C4-2B (cell line): Measurements from ENCODE around the gene PTPRJ.

Source experiments
- H3K27ac ChIP-seq: fragments of 450-650 bp; 2 replicates; pipeline ENCODE4 v1.5.1; 2017
- ZFX ChIP-seq: fragments of 450-650 bp; IDR thresholded peaks from 2 replicates; pipeline ENCODE4 v1.6.1; 2017
- TF ChIP-seq, protein P1 (sequence below): fragments of 450-650 bp; conservative IDR thresholded peaks from 2 replicates; pipeline ENCODE4 v1.5.1; 2017; ENCODE audit warnings: mild to moderate bottlenecking

PTPRJ gene

DNA sequence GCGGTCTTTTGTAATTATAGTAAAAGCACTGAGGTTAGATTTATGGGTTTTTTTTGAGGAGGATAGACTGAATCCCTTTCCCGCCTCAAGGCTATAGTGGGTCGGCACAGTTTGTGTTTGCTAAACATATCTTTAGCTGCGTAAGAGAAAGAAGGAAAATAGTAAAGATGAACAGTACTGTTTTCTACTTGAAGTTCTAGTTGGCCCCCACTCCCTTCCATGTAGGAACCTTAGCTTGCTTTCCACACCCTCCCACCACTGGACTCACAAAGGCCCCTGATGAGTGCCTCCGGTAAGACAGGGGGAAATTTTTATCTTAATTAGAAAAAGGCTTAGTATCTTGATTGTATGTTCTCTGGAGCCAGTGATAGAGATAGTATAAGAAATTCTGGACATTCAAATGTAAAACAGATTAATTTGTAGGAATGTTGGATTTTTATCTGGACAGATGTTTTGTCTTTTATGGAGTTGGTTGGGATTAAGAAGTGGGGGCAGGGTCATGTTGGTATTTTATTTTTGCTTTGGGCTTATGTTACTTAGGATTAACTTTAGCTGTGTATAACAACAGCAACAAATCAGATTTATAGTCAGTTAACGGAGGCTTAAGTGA lies 49.4 kb downstream of the PTPRJ start:
- TF ChIP-seq, protein P1, sequence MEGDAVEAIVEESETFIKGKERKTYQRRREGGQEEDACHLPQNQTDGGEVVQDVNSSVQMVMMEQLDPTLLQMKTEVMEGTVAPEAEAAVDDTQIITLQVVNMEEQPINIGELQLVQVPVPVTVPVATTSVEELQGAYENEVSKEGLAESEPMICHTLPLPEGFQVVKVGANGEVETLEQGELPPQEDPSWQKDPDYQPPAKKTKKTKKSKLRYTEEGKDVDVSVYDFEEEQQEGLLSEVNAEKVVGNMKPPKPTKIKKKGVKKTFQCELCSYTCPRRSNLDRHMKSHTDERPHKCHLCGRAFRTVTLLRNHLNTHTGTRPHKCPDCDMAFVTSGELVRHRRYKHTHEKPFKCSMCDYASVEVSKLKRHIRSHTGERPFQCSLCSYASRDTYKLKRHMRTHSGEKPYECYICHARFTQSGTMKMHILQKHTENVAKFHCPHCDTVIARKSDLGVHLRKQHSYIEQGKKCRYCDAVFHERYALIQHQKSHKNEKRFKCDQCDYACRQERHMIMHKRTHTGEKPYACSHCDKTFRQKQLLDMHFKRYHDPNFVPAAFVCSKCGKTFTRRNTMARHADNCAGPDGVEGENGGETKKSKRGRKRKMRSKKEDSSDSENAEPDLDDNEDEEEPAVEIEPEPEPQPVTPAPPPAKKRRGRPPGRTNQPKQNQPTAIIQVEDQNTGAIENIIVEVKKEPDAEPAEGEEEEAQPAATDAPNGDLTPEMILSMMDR, result no peak
- no peak for TF ChIP-seq ZFX
- H3K27ac ChIP-seq, result no peak overlapping the region

DNA sequence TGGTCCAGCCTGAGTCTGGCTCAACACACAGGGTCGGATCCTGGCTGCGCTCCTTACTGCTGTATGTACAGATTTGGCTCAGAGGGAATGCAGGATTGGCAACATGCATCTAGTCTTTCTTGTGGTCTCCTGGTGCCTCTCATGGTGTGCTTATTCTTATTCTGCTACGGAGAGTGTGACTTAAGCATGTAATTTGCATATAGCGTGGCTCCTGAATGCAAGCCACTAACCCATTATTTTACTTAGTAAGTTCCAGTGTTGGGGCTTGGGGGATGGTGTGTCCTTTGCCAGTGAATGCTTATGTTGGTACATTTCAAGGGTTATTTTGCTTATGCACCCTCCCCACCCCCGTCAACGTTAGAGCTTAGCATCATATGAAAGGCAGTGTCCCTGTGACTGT lies 51.2 kb downstream of the PTPRJ start:
- no peak overlapping the region for H3K27ac ChIP-seq
- TF ChIP-seq ZFX, result no peak
- TF ChIP-seq, protein P1, result no peak

DNA sequence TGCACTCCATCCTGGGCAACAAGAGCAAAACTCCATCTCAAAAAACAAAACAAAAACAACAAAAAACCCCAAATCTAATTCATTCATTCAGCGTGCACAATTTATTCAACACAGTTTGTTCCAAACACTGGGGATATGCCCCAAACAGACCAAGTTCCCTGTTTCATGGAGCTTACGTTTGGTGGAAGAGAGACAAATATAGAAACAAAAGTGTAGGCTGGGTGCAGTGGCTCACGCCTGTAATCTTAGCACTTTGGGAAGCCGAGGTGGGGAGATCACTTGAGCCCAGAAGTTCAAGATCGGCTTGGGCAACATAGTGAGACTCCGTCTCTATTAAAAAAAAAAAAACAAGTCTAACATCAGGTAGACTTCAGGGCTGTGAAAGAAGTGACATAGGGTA lies 52.4 kb downstream of the PTPRJ start:
- TF ChIP-seq, protein P1, result no peak
- TF ChIP-seq ZFX, result no peak
- no peak overlapping the region for H3K27ac ChIP-seq

DNA sequence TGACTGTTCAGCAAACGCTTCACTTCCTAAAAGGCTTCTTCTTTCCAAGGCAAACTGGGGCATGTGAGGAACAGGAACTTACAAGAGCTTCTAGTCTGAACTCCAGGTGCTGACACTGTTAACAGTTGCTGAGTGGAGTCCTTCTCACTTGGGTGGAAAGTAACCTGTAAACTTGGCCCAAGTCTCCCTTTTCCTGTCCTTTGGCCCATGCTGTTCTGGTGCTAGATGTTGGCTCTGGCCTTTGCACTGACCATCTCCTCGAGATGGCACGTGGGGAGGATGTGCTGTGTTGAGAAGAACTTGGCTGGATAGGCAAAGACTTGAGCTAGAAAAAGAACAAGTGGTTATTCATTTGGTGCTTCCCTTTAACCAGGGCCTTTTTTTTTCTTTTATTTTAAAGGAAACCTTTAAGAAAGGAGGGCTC lies 53.6 kb downstream of the PTPRJ start:
- TF ChIP-seq, protein P1, result no peak
- TF ChIP-seq ZFX, result no peak

DNA sequence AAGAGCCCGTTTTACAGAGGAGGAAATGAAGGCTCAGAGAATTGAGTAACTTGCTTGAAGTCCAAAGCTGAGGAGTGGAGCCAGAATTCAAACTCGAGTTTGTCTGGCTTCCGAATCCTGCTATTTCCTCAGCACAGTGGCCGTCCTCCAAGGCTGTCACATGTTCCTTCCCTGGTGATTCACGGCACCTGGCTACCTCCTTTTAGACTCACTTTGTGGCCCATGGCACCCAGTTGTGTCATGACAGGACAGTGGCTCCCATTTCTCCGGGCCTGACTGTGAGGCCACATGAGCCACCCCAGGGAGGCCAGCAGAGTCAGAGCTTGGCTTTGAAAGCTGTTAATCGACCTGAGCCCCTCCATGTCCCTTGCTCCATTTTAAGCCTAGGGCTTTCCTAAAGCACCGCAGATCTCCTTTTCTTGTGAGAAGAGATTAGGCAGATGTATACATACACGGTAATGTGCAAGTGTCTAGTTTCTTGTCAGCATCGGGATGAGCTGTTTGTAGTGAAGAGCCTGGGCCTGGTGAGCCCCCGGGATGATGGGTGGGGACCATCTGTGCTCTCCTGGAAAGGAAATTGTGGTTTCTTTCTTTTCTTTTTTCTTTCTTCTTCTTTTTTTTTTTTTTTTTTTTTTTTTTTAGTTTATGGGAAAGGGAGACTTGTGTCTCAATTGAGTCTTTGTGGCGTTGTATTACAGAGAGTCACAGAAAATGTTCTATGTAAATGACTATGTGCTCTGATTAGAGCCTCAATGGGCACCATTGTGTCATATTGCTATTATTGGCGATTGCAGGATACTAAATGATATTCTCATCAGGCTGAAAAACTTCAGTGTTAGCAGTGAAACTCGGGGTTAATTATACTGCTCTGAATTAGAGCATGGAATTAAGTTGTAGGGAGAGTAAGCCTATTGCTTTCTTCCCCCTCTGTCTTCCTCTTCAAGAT lies 54.8 kb downstream of the PTPRJ start:
- no peak for TF ChIP-seq ZFX
- TF ChIP-seq, protein P1, result no peak
- peak overlapping the region; percentile 9; the same call in 1 of the 2 replicates for H3K27ac ChIP-seq

More for the DNA sequence above, 53.6 kb downstream of the PTPRJ start:
- H3K27ac ChIP-seq, result no peak overlapping the region

DNA sequence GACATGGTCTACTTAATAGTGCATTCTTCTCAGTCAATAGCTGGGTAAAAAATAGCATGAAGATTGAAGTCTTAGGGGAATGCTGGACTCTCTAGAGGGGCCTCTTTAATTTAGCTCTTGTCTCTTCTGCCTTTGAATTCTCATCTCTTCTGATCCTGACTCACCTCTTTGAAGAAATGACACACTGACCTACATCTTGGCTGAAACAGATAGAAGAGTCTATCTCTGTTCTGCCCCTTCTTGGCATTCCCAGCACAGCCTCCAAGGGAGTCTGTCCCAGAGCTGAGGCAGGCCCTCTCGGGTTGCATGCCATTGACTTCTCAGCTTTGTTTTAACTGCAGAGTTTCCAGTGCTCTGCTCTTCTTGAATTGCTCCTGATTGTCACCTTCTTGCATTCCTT lies 55.7 kb downstream of the PTPRJ start:
- H3K27ac ChIP-seq, result no peak overlapping the region
- TF ChIP-seq, protein P1, result no peak
- no peak for TF ChIP-seq ZFX

DNA sequence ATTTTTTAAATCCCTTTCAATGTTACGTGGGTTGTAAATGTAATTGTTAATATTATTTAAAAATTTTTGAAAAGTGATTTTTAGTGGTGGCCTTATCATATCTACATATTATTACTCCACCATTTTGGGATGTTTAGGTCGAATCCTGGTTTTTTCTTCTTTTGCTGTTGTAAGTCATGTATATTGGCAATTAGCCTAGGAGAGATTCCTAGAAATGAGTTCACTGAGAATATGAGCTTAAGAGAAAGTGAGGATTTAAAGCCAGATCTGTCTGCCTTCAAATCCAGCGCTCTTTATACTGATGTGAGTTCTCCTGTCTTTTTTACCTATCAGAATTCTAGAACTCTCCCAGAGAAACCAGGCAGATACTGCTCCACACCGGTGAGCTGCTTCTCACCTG lies 56.1 kb downstream of the PTPRJ start:
- H3K27ac ChIP-seq, result no peak overlapping the region
- no peak for TF ChIP-seq ZFX
